DOHH2 (cell line): Measurements from ENCODE around the gene CANT1.

Source experiments
- EZH2phosphoT487 ChIP-seq: fragments of 200-600 bp; sonication (generic); IDR thresholded peaks from 2 replicates; pipeline ENCODE4 v1.6.1; 2017; ENCODE audit warnings: borderline replicate concordance, mild to moderate bottlenecking, antibody characterized with exemption, low read length, moderate library complexity, mixed read lengths
- TF ChIP-seq, protein P1 (sequence below): fragments of 200-600 bp; sonication (generic); IDR thresholded peaks from one replicate; pipeline ENCODE4 v1.5.1; 2014; ENCODE audit warnings: antibody characterized with exemption, mild to moderate bottlenecking, low read depth, low read length; ENCODE audit not compliant: poor library complexity, severe bottlenecking

DNA sequence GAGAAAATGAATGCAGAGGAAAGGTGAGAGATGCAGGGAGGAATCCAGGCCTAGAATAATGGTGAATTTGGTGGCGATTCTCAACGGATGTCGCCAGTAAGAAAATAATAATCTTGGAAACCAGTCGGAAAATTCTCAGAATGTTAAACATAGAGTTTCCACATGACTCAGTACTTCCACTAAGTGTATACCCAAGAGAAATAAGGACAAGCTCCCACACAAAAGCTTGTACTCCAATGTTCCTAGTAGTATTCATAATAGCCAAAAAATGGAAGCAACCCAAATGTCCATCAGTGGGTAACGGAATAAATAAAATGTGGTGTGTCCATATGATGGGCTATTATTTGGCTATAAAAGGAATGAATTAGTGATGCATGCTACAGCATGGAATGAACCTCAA lies 45.6 kb upstream of the CANT1 start:
- TF ChIP-seq, protein P1, sequence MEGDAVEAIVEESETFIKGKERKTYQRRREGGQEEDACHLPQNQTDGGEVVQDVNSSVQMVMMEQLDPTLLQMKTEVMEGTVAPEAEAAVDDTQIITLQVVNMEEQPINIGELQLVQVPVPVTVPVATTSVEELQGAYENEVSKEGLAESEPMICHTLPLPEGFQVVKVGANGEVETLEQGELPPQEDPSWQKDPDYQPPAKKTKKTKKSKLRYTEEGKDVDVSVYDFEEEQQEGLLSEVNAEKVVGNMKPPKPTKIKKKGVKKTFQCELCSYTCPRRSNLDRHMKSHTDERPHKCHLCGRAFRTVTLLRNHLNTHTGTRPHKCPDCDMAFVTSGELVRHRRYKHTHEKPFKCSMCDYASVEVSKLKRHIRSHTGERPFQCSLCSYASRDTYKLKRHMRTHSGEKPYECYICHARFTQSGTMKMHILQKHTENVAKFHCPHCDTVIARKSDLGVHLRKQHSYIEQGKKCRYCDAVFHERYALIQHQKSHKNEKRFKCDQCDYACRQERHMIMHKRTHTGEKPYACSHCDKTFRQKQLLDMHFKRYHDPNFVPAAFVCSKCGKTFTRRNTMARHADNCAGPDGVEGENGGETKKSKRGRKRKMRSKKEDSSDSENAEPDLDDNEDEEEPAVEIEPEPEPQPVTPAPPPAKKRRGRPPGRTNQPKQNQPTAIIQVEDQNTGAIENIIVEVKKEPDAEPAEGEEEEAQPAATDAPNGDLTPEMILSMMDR: no peak
- TF ChIP-seq EZH2phosphoT487: no peak
